ENCODE measurements around the gene AMFR.
"Not testable (repeated sequence)": the region's sequence is repeated elsewhere in the genome, so short reads cannot be mapped to it uniquely, and the experiment has no call there.

AMFR gene

GRCh38 chr16:56387396-56387795, 37.9 kb downstream of the AMFR start:
- DNase-seq = no peak

- no peak for DNase-seq
These were observed 41.1 kb downstream of the AMFR start for GRCh38 chr16:56384074-56384721.

- DNase-seq = no peak
These were observed 42.4 kb downstream of the AMFR start for GRCh38 chr16:56382901-56383355.

GRCh38 chr16:56382459-56382858, 42.9 kb downstream of the AMFR start:
- DNase-seq = no peak

GRCh38 chr16:56380778-56381485, 44.4 kb downstream of the AMFR start:
- not testable (repeated sequence) for DNase-seq

GRCh38 chr16:56379044-56379443, 46.3 kb downstream of the AMFR start:
- not testable (repeated sequence) for DNase-seq

GRCh38 chr16:56375792-56376191, 49.6 kb downstream of the AMFR start:
- DNase-seq = not testable (repeated sequence)

- no peak for DNase-seq
These were observed 52.3 kb downstream of the AMFR start for GRCh38 chr16:56373003-56373402.

- DNase-seq = no peak
These were observed 53.2 kb downstream of the AMFR start for GRCh38 chr16:56372013-56372634.

GRCh38 chr16:56371660-56371937, 53.7 kb downstream of the AMFR start:
- no peak for DNase-seq

- no peak for DNase-seq
These were observed 54.3 kb downstream of the AMFR start for GRCh38 chr16:56370875-56371659.

- DNase-seq = no peak
These were observed 55.0 kb downstream of the AMFR start for GRCh38 chr16:56370185-56370874.

- no peak for DNase-seq
These were observed 56.1 kb downstream of the AMFR start for GRCh38 chr16:56369202-56369601.

GRCh38 chr16:56368545-56368944, 56.8 kb downstream of the AMFR start:
- no peak for DNase-seq

GRCh38 chr16:56367764-56368163, 57.6 kb downstream of the AMFR start:
- DNase-seq = no peak

GRCh38 chr16:56366945-56367344, 58.4 kb downstream of the AMFR start:
- DNase-seq = no peak

- no peak for DNase-seq
These were observed 59.8 kb downstream of the AMFR start for GRCh38 chr16:56365552-56365951.

- DNase-seq = no peak
These were observed 60.5 kb downstream of the AMFR start for GRCh38 chr16:56364865-56365264.

GRCh38 chr16:56363781-56364565, 61.4 kb downstream of the AMFR start:
- no peak for DNase-seq

- DNase-seq = no peak
These were observed 62.1 kb downstream of the AMFR start for GRCh38 chr16:56363181-56363716.

GRCh38 chr16:56362706-56363105, 62.6 kb downstream of the AMFR start:
- no peak for DNase-seq

Measured in activated CD4-positive, alpha-beta T cell treated with anti-CD3 and anti-CD28 coated beads, Interleukin-2, Interleukin-6, amounts not matched to agents 100 ng/mL and 50 ng/mL, durations not matched to agents 16 hours and 8 hours (primary cell).